SK-N-SH treated with all-trans-retinoic acid at 6 μM for 48 hours (cell line): Measurements from ENCODE around the gene IFRD2.

Experiments
- ATAC-seq: fragments of 200-7000 bp; cut with Tn5 transposase; 3 replicates; pipeline ENCODE4 v1.9.1; 2020; ENCODE audit warnings: mild to moderate bottlenecking, moderate library complexity
- ARNTL ChIP-seq: fragments of 450-650 bp; formaldehyde crosslinking; IDR thresholded peaks from 2 replicates; pipeline ENCODE4 v1.5.0; 2020; ENCODE audit warnings: low read depth, mild to moderate bottlenecking, moderate library complexity, borderline replicate concordance
- BACH2 ChIP-seq: fragments of 250-450 bp; sonication (Bioruptor Pico); IDR thresholded peaks from 2 replicates; pipeline ENCODE4 v1.9.0; 2021; ENCODE audit warnings: mild to moderate bottlenecking, borderline replicate concordance
- CSDC2 ChIP-seq: fragments of 250-450 bp; sonication (Bioruptor Pico); IDR thresholded peaks from 2 replicates; pipeline ENCODE4 v1.5.0; 2020; ENCODE audit warnings: mild to moderate bottlenecking, moderate library complexity
- ESRRG ChIP-seq: fragments of 250-450 bp; sonication (Bioruptor Pico); IDR thresholded peaks from 2 replicates; pipeline ENCODE4 v1.6.1; 2021; ENCODE audit warnings: mild to moderate bottlenecking
- GLIS3 ChIP-seq: fragments of 250-450 bp; sonication (Bioruptor Pico); IDR thresholded peaks from 2 replicates; pipeline ENCODE4 v1.5.0; 2020; ENCODE audit warnings: mild to moderate bottlenecking, moderate library complexity
- ISL1 ChIP-seq: fragments of 250-450 bp; sonication (Bioruptor Pico); IDR thresholded peaks from 2 replicates; pipeline ENCODE4 v2.1.2; 2022; ENCODE audit warnings: mild to moderate bottlenecking, moderate library complexity
- OSR1 ChIP-seq: fragments of 250-450 bp; sonication (Bioruptor Pico); IDR thresholded peaks from 2 replicates; pipeline ENCODE4 v1.8.0; 2022; ENCODE audit warnings: moderate library complexity, mild to moderate bottlenecking, inconsistent platforms
- PPARA ChIP-seq: fragments of 250-450 bp; sonication (Bioruptor Pico); IDR thresholded peaks from 2 replicates; pipeline ENCODE4 v1.5.0; 2020; ENCODE audit warnings: mild to moderate bottlenecking, borderline replicate concordance
- RARB ChIP-seq: fragments of 250-450 bp; sonication (Bioruptor Pico); IDR thresholded peaks from 2 replicates; pipeline ENCODE4 v1.8.0; 2021; ENCODE audit warnings: mild to moderate bottlenecking, moderate library complexity
- SNAI2 ChIP-seq: fragments of 250-450 bp; sonication (Bioruptor Pico); IDR thresholded peaks from 2 replicates; pipeline ENCODE4 v1.5.0; 2020; ENCODE audit warnings: mild to moderate bottlenecking, moderate library complexity
- TCF4 ChIP-seq: fragments of 250-450 bp; sonication (Bioruptor Pico); IDR thresholded peaks from 2 replicates; pipeline ENCODE4 v1.8.0; 2021; ENCODE audit warnings: mild to moderate bottlenecking, moderate library complexity, borderline replicate concordance
- TOX ChIP-seq: fragments of 250-450 bp; sonication (Bioruptor Pico); IDR thresholded peaks from 2 replicates; pipeline ENCODE4 v1.8.0; 2021; ENCODE audit warnings: mild to moderate bottlenecking, moderate library complexity, borderline replicate concordance
- ZC3H10 ChIP-seq: fragments of 250-450 bp; sonication (Bioruptor Pico); IDR thresholded peaks from 2 replicates; pipeline ENCODE4 v1.5.1; 2021; ENCODE audit warnings: mild to moderate bottlenecking, moderate library complexity
- ZFP3 ChIP-seq: fragments of 250-450 bp; sonication (Bioruptor Pico); IDR thresholded peaks from 2 replicates; pipeline ENCODE4 v1.5.0; 2020; ENCODE audit warnings: mild to moderate bottlenecking, moderate library complexity
- ZFP30 ChIP-seq: fragments of 450-650 bp; formaldehyde crosslinking; IDR thresholded peaks from 2 replicates; pipeline ENCODE4 v1.5.0; 2022; ENCODE audit warnings: mild to moderate bottlenecking, moderate library complexity
- ZNF565 ChIP-seq: fragments of 450-650 bp; formaldehyde crosslinking; conservative IDR thresholded peaks from 2 replicates; pipeline ENCODE4 v1.5.0; 2020; ENCODE audit warnings: low read depth, mild to moderate bottlenecking, moderate library complexity
- ZNF70 ChIP-seq: fragments of 450-650 bp; formaldehyde crosslinking; IDR thresholded peaks from 2 replicates; pipeline ENCODE4 v1.5.0; 2020; ENCODE audit warnings: mild to moderate bottlenecking, moderate library complexity
- ZNF8 ChIP-seq: fragments of 450-650 bp; formaldehyde crosslinking; IDR thresholded peaks from 2 replicates; pipeline ENCODE4 v1.5.0; 2020; ENCODE audit warnings: mild to moderate bottlenecking, moderate library complexity
- TF ChIP-seq, protein P1 (sequence below): fragments of 250-450 bp; sonication (Bioruptor Pico); IDR thresholded peaks from 2 replicates; pipeline ENCODE4 v1.5.1; 2021; ENCODE audit warnings: mild to moderate bottlenecking, moderate library complexity
- TF ChIP-seq, protein P2 (sequence below): fragments of 250-450 bp; sonication (Bioruptor Pico); IDR thresholded peaks from 2 replicates; pipeline ENCODE4 v1.5.1; 2020; ENCODE audit warnings: low read depth, mild to moderate bottlenecking, moderate library complexity
- TF ChIP-seq, protein P3 (sequence below): fragments of 250-450 bp; sonication (Bioruptor Pico); IDR thresholded peaks from 2 replicates; pipeline ENCODE4 v1.5.0; 2020; ENCODE audit warnings: mild to moderate bottlenecking, moderate library complexity
- TF ChIP-seq, protein P4 (sequence below): fragments of 250-450 bp; sonication (Bioruptor Pico); IDR thresholded peaks from 2 replicates; pipeline ENCODE4 v1.8.0; 2021; ENCODE audit warnings: low read depth, mild to moderate bottlenecking, moderate library complexity, borderline replicate concordance

Gene IFRD2

DNA sequence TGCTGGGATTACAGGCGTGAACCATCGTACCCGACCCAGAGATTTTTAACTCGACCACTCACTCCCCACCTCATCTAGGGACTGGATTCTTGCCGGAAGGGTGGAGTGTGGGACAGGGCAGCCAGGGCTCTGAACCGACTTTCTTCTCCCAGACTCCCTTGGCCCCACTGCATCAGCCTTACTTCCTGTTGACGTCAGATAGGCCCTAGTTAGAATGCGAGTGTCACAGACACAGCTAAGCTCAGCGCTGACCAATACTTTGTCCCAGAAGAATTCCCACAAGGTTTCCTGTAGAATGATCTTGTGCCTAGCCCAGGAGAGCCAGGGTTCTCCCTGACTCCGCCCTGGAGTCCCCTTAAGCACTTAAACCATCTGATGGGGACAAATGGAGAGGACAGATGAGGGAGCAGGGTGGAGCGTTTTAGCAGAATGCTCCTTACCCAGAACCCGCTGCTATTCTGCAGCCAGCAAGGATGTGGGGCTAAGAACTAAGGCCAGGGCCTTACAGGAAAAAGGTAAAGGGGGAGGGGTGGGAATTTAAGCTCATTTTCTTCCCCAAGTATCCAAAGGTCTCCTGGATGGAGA, 41.6 kb upstream of the IFRD2 start:
- TF ChIP-seq, protein P1, sequence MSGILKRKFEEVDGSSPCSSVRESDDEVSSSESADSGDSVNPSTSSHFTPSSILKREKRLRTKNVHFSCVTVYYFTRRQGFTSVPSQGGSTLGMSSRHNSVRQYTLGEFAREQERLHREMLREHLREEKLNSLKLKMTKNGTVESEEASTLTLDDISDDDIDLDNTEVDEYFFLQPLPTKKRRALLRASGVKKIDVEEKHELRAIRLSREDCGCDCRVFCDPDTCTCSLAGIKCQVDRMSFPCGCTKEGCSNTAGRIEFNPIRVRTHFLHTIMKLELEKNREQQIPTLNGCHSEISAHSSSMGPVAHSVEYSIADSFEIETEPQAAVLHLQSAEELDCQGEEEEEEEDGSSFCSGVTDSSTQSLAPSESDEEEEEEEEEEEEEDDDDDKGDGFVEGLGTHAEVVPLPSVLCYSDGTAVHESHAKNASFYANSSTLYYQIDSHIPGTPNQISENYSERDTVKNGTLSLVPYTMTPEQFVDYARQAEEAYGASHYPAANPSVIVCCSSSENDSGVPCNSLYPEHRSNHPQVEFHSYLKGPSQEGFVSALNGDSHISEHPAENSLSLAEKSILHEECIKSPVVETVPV (CRISPR knock-in tag) = no peak
- TF ChIP-seq TOX (CRISPR knock-in tag) = no peak
- TF ChIP-seq, protein P2, sequence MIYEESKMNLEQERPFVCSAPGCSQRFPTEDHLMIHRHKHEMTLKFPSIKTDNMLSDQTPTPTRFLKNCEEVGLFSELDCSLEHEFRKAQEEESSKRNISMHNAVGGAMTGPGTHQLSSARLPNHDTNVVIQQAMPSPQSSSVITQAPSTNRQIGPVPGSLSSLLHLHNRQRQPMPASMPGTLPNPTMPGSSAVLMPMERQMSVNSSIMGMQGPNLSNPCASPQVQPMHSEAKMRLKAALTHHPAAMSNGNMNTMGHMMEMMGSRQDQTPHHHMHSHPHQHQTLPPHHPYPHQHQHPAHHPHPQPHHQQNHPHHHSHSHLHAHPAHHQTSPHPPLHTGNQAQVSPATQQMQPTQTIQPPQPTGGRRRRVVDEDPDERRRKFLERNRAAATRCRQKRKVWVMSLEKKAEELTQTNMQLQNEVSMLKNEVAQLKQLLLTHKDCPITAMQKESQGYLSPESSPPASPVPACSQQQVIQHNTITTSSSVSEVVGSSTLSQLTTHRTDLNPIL (CRISPR knock-in tag) = no peak
- no peak for TF ChIP-seq ZFP30 (CRISPR knock-in tag)
- TF ChIP-seq ARNTL = no peak
- no peak for TF ChIP-seq PPARA (CRISPR knock-in tag)
- no peak for TF ChIP-seq OSR1
- no peak for TF ChIP-seq ZNF8 (CRISPR knock-in tag)
- no peak for TF ChIP-seq RARB (CRISPR knock-in tag)
- no peak for TF ChIP-seq SNAI2 (CRISPR knock-in tag)
- no peak for TF ChIP-seq ZNF565 (CRISPR knock-in tag)
- no peak for TF ChIP-seq ZFP3 (CRISPR knock-in tag)
- TF ChIP-seq CSDC2 (CRISPR knock-in tag) = no peak
- TF ChIP-seq GLIS3 (CRISPR knock-in tag) = no peak
- no peak for TF ChIP-seq BACH2
- TF ChIP-seq ZNF70 (CRISPR knock-in tag) = no peak
- TF ChIP-seq, protein P3, sequence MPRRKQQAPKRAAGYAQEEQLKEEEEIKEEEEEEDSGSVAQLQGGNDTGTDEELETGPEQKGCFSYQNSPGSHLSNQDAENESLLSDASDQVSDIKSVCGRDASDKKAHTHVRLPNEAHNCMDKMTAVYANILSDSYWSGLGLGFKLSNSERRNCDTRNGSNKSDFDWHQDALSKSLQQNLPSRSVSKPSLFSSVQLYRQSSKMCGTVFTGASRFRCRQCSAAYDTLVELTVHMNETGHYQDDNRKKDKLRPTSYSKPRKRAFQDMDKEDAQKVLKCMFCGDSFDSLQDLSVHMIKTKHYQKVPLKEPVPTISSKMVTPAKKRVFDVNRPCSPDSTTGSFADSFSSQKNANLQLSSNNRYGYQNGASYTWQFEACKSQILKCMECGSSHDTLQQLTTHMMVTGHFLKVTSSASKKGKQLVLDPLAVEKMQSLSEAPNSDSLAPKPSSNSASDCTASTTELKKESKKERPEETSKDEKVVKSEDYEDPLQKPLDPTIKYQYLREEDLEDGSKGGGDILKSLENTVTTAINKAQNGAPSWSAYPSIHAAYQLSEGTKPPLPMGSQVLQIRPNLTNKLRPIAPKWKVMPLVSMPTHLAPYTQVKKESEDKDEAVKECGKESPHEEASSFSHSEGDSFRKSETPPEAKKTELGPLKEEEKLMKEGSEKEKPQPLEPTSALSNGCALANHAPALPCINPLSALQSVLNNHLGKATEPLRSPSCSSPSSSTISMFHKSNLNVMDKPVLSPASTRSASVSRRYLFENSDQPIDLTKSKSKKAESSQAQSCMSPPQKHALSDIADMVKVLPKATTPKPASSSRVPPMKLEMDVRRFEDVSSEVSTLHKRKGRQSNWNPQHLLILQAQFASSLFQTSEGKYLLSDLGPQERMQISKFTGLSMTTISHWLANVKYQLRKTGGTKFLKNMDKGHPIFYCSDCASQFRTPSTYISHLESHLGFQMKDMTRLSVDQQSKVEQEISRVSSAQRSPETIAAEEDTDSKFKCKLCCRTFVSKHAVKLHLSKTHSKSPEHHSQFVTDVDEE (CRISPR knock-in tag) = no peak
- no peak for TF ChIP-seq ESRRG (CRISPR knock-in tag)
- no peak for TF ChIP-seq ZC3H10 (CRISPR knock-in tag)
- no peak for TF ChIP-seq TCF4 (CRISPR knock-in tag)
- ATAC-seq = no peak

DNA sequence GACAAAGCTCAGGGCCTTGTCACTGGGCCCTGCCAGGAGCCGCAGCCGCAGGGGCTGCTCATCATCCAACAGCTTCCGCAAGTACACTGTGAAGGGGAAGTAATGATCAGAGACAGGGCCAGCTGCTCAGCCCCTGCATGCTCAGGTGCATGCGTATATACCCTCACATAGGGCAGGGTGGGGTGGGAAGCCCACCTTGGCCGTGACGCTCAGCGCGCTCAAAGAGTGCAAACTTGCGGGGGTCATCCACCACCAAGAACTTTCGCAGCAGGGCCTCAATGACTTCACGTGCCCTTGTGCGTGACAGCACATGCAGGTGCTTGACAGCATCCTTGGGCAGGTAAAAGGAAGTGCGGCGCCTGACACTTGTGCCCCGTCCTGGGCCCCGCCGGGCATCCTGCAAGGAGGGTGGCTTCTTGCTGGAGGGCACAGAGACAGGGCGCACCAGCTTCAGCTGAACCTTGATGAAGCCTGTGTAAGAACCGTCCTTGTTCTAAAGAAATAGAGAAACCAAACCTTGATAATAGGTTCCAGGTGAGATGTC, 39.2 kb upstream of the IFRD2 start:
- TF ChIP-seq ZNF565 (CRISPR knock-in tag) = no peak
- ATAC-seq = no peak

DNA sequence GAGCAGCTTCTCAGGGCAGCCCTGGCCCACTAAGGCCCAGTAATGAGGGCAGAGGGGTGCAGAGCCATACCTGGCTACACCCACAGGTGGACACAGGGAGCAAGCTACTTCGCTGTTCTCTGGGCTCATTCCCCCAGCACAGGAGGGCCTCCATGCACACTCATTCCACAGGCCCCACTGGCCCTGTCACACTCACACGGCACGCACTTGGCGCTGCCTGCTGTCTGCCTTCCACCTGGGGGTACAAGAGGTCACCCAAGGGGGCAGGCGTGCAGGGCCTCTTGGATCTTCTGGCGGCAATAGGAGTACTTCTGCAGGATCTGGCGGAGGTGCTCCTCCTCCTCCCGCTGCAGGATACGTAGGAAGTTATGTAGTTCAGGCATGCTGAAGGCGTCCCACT, 38.1 kb upstream of the IFRD2 start:
- no peak for ATAC-seq
- TF ChIP-seq ZNF70 (CRISPR knock-in tag) (no peak), ISL1 (CRISPR knock-in tag) (no peak)

DNA sequence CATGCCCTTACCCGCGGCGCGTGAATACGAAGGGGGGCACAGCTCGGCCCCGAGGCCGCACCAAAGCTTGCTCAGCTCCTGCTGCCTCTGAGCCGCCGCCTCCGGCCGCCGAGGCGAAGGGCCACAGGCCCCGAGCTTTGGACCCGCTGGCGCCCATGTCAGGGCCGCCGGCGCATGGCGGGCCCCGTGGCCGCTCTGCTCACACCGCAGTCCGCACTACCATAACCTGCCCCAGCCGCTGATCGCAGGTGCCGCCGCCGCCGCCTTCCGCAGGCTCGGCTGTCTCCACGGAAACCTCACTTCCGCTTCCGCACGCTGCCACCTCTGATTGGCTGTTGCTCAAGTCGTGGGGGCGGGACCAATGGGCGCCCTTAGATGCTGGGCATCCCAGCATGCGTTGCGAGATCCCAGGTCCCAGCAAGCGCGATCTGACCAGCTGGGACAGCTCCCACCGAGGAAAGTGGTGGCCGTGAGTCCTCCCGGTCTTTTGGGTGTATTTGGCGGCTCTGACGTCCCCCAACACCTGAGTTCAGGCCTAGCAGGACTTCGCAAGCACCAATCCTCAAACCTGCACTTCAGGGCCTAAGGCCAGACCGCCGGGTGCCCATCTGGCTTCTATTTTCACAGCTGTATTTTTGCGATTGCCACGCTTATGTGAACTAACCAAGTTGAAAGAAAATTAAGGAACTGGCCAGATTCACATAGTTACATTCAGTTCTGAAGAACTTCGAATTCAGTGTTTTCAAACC, 35.9 kb upstream of the IFRD2 start, which contains the start of gene TUSC2:
TSS of gene TUSC2 (minus strand) at position 281 of the 749 bp plus-strand sequence. CDS start at position 157, 124 bp downstream.
- ATAC-seq = peak; percentile 93
- TF ChIP-seq PPARA (CRISPR knock-in tag) (no peak), OSR1 (no peak), TCF4 (CRISPR knock-in tag) (0 out of 2 replicates have a peak, but pooled peaks have one; percentile 38)

DNA sequence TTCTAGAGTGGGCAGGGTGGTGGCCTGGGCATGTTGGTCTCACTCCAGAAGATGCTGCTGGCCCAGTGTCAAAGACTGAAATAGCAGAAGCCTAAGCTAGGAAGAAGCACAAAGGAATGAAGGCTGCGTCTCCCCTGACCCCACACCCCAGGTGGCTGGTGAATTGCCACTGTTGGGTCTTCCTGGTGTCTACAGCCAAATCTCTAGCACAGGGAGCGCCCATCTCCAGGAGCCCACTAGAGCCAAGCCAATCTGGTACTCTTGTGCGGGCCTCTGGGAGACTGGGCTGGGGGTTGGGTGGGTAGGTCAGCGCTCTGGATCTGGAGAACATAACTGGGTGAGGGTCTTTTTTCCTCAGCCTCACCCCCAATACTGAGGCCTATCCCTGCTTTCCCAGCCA, 34.9 kb upstream of the IFRD2 start:
- no peak for ATAC-seq
- TF ChIP-seq, protein P1 (CRISPR knock-in tag) = no peak
- no peak for TF ChIP-seq ZC3H10 (CRISPR knock-in tag)
- TF ChIP-seq ARNTL = no peak
- TF ChIP-seq, protein P2 (CRISPR knock-in tag) = no peak
- TF ChIP-seq ZNF8 (CRISPR knock-in tag) = no peak
- TF ChIP-seq PPARA (CRISPR knock-in tag) = no peak
- TF ChIP-seq, protein P4, sequence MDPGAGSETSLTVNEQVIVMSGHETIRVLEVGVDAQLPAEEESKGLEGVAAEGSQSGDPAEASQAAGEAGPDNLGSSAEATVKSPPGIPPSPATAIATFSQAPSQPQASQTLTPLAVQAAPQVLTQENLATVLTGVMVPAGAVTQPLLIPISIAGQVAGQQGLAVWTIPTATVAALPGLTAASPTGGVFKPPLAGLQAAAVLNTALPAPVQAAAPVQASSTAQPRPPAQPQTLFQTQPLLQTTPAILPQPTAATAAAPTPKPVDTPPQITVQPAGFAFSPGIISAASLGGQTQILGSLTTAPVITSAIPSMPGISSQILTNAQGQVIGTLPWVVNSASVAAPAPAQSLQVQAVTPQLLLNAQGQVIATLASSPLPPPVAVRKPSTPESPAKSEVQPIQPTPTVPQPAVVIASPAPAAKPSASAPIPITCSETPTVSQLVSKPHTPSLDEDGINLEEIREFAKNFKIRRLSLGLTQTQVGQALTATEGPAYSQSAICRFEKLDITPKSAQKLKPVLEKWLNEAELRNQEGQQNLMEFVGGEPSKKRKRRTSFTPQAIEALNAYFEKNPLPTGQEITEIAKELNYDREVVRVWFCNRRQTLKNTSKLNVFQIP (CRISPR knock-in tag) = no peak
- TF ChIP-seq ZFP30 (CRISPR knock-in tag) = no peak
- TF ChIP-seq TCF4 (CRISPR knock-in tag) = no peak
